Stimulated activated CD8-positive, alpha-beta memory T cell treated with anti-CD3 and anti-CD28 coated beads, Interleukin-7, amount 100 ng/mL, for 1 hour (primary cell): Measurements from ENCODE around the gene EML5.

ENCODE experiments used
- DNase-seq, 2 donors: peaks; one replicate each; pipeline ENCODE4 v3.0.0-alpha.2; 2020; ENCODE audit warnings: low read depth in 2 of 2

EML5 gene

DNA sequence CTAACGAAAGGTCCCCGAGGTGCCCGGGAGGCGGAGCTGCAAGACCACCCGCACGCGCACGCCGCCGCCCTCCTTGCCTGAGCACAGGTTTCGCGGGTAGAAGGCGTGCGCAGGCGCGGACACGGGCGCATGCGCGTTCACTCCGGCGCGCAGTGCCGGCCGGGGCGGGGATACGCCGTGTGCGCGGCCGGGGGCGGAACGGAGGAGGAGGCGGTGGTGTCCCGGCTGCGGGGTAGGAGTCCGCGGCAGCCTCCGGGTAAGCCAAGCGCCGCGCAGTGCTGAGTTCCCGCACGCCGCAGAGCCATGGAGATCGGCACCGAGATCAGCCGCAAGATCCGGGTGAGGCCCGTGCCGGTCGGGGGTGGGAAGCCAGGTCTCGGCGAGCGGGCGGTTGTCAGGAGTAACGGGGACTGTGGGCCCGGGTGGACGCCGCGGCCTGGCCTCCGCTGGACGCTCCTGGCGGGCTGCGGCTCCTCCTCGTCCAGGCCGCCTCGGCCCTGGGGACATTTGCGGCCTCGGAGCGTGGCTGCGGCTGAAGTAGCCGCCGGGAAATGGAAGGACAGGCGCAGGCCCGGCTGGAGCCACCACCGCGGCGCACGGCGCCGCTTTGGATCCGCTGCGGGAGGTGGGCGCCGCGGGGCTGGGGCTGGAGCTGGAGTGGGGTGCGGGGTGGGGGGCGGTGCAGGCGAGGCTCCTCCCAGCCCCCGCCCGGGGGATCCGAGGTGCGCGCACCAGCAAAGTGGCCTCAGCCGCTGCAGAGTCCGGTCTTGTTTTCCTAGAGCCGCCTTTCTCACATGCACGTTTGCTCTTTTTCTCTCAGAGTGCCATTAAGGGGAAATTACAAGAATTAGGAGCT lies 229.7 kb downstream of the EML5 start, which contains the start of gene ZC3H14:
ZC3H14 (plus strand) TSS at position 207 of the 856 bp plus-strand sequence; CDS start at position 304, 97 bp downstream.
- peak; percentile 73 to 74 for DNase-seq

DNA sequence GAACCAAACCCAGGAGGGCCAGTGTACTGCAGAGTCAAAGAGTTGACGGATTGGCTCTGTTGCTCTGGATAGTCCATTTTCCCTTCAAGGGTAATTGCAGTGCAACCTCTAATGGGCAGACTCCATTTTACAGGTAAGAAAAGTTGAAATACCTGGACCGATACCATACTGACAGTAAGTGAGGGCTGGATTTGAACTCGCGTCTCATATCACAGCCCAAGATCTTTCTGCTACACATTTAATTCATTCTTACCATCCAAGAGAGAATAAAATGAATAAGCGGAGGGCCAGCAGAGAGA lies 230.3 kb downstream of the EML5 start:
- DNase-seq = no peak
